Breast epithelium (tissue), 3 donors: ENCODE measurements around the gene NDUFA5.

Experiments
- POLR2A ChIP-seq: fragments of 450-650 bp; IDR thresholded peaks from one replicate; pipeline ENCODE4 v1.6.1; 2016; ENCODE audit warnings: antibody characterized with exemption, mild to moderate bottlenecking, moderate library complexity
- POLR2AphosphoS5 ChIP-seq, 3 donors: sonication (generic); formaldehyde crosslinking; IDR thresholded peaks; one replicate each; pipeline ENCODE4 v1.6.1; 2017; ENCODE audit warnings: antibody characterized with exemption in 3 of 3
- TF ChIP-seq, protein P1 (sequence below), 3 donors: fragments of 450-650 bp; IDR thresholded peaks; one replicate each; pipeline ENCODE4 v1.5.1; 2016 to 2017; ENCODE audit warnings: antibody characterized with exemption in 3 of 3, mild to moderate bottlenecking in 3 of 3, moderate library complexity in 3 of 3

DNA sequence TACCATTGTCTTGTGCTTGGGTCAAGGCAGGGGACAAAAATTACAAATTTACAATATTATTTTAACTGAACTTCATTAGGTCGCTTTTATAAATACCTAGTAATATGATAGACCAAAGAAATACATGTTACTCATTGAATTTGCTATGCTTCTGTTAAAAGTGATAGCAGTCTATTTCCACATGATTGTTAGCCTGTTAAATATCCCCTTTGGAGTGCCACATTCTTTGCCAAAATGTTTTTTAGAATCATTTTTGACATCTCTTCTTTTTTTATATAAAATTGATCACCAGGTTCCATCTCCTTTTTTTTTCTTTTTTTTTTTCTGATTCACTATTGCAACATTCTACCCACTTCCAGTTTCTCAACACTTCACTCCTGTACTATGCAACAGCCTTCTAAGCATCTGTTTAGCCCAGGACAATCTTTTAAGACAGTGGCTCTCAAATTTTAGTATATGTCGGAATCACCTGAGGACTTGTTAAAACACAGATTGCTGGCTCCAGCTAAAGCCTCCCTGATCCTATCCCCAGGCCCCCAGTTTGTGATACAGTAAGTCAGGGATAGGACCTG lies 16.4 kb upstream of the NDUFA5 start:
- TF ChIP-seq POLR2AphosphoS5 (IDR thresholded peaks at IDR 0.05) = no peak
- TF ChIP-seq, protein P1, sequence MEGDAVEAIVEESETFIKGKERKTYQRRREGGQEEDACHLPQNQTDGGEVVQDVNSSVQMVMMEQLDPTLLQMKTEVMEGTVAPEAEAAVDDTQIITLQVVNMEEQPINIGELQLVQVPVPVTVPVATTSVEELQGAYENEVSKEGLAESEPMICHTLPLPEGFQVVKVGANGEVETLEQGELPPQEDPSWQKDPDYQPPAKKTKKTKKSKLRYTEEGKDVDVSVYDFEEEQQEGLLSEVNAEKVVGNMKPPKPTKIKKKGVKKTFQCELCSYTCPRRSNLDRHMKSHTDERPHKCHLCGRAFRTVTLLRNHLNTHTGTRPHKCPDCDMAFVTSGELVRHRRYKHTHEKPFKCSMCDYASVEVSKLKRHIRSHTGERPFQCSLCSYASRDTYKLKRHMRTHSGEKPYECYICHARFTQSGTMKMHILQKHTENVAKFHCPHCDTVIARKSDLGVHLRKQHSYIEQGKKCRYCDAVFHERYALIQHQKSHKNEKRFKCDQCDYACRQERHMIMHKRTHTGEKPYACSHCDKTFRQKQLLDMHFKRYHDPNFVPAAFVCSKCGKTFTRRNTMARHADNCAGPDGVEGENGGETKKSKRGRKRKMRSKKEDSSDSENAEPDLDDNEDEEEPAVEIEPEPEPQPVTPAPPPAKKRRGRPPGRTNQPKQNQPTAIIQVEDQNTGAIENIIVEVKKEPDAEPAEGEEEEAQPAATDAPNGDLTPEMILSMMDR (IDR thresholded peaks at IDR 0.05) = no peak
- no peak for TF ChIP-seq POLR2A
